Measurements from ENCODE around the gene ACIN1.

- TF ChIP-seq CTCF (IDR thresholded peaks at IDR 0.05) (no peak), POLR2A (IDR thresholded peaks at IDR 0.05) (no peak)
Measured at GRCh38 chr14:23045419-23046357, 49.2 kb downstream of the ACIN1 start.

Data from tibial nerve (tissue), 3 donors.